Amniotic stem cell (primary cell): ENCODE results near the gene BRDT.
"Not testable (repeated sequence)": the region's sequence is repeated elsewhere in the genome, so short reads cannot be mapped to it uniquely, and the experiment has no call there.

Experiments
- DNase-seq: peaks from one replicate; lab custom pipeline; 2025; lab: John Stamatoyannopoulos, UW

BRDT gene

GRCh38 chr1:91981996-91982609, 32.9 kb downstream of the BRDT start:
- DNase-seq = no peak

- no peak for DNase-seq
Measured at GRCh38 chr1:91993256-91993655, 44.1 kb downstream of the BRDT start.

- peak; percentile 18 for DNase-seq
Measured at GRCh38 chr1:91997607-91998195, 48.5 kb downstream of the BRDT start.

- DNase-seq = no peak
Measured at GRCh38 chr1:92004129-92004528, 54.9 kb downstream of the BRDT start.

DNA sequence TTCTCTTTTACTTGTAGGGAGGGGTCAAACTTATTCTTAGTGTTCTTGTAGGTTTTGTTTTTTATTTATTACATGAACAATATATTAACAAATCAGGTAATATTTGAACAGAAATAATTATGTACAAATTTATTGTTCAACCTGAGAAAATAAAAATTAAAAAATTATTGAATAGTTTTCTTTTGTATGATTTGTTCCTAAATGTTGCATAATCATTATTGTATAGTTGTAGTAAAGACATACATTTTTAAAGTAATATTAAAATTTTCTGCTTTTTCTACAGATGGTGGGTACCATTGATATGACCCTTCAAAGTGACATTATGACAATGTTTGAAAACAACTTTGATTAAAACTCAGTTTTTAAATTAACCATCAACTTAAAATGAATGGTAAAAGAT, 64.7 kb downstream of the BRDT start:
- DNase-seq = no peak

- DNase-seq = no peak
Measured at GRCh38 chr1:92016720-92017316, 67.6 kb downstream of the BRDT start.

DNA sequence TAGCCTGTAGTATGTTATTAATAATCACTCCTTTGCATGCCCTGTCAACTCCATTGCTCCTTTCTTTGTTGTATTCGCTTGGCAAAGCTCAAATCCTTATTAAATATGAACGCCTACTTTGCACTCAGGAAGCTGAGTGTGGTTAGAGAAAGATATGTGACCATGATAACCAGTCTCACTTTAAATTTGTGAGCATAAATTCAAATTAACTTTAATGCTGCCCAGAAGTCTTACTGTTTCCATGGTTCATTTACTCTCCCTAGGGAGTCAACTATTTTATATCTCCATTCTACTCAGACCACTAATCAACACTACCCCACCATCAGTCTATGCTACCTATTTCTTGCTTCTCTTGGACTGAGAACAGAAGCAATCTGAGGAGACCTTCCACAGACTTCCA, 68.5 kb downstream of the BRDT start:
- no peak for DNase-seq

GRCh38 chr1:92026042-92026441, 76.8 kb downstream of the BRDT start:
- DNase-seq = not testable (repeated sequence)

DNA sequence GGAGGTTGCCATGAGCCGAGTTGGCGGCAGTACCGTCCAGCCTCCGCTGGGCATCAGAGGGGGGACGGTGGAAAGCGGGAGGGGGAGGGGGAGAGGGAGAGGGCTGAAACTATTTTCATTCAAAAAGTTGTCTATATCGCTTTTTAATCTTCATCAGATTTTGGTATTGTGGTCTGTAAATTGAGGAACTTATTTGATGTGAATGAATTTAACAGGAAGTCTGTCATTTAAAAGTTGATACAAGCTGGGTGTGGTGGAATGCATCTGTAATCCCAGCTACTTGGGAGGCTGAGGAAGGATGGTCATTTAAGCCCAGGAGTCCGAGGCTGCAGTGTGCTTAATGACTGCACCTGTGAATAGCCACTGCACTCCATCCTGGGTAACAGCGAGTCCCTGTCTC, 77.6 kb downstream of the BRDT start:
- no peak for DNase-seq

DNA sequence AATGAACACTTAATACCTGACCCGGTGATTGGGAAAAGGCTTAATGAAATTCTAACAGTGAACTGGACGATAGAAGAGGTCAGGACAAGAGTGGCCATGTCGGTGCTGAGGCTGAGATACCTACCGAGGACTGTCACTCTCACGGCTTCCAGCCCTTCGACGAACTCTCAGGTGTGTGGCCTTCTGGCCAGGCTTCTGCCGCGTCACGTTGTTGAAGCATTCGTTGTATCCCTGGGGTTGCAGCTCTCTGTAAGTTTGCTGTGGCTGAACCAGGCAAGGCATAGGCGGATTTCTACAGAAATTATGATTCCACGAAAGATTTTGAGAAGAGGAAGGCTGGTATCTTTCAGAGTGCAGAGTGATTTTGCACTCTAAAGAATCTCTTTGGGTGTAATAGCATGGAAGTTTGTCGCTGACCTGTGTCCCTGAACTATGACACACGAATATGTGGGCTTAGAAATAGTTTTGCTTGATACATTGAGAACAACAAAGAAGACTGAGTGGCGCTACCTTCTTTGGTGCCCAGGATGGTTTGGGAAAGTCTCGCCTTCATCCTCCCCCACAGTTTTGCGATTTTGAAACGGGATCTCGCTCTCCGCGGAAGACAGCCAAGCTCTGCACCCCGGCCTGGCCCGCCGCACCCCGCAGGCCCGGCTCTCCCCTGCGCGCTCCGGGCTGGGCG, 80.2 kb downstream of the BRDT start:
- no peak for DNase-seq

DNA sequence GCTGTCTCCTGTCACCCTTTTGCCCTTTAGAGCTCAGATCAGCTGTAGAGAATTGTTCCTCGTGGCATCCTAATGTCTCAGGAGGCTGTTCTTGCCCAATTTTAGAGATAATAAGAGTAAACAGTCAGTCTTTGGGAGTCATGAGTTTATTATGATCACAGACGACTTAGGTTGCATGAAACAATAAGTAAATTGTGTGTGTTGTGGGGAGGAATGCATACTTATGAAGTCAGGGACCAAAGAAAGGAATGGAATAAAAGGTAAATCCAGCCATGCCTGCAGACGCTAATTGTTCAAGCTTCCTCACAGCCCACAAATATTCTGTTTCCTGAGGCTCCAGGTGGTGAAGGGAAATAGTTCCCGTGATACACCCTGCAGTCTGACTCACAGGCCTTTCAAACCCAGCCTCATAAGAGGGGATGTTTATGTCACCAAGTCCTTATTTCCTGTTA, 81.5 kb downstream of the BRDT start:
- no peak for DNase-seq

GRCh38 chr1:92031281-92032110, 82.3 kb downstream of the BRDT start:
- no peak for DNase-seq

- no peak for DNase-seq
Measured at GRCh38 chr1:92037400-92037799, 88.2 kb downstream of the BRDT start.

- no peak for DNase-seq
Measured at GRCh38 chr1:92038695-92039346, 89.6 kb downstream of the BRDT start.

DNA sequence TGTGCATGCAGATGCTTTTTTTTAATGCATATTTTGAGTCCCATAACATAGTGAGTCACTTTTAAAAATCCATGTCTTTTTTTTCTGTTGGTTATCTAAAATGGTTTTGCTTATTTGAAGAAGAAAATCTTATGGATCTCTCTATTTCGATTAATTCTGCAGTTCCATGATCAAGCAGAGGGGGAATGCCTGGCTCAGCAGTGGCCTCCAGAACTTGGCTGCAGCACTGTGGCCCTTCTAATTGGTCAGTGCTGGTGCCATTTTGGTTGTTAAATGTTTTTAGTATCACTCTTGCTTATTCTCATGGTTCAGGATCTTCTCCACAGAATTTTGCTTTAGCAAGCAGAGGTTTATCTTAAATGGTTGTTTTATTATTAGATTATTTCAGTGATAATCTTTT, 91.8 kb downstream of the BRDT start:
- no peak for DNase-seq

- no peak for DNase-seq
Measured at GRCh38 chr1:92043621-92044020, 94.4 kb downstream of the BRDT start.

DNA sequence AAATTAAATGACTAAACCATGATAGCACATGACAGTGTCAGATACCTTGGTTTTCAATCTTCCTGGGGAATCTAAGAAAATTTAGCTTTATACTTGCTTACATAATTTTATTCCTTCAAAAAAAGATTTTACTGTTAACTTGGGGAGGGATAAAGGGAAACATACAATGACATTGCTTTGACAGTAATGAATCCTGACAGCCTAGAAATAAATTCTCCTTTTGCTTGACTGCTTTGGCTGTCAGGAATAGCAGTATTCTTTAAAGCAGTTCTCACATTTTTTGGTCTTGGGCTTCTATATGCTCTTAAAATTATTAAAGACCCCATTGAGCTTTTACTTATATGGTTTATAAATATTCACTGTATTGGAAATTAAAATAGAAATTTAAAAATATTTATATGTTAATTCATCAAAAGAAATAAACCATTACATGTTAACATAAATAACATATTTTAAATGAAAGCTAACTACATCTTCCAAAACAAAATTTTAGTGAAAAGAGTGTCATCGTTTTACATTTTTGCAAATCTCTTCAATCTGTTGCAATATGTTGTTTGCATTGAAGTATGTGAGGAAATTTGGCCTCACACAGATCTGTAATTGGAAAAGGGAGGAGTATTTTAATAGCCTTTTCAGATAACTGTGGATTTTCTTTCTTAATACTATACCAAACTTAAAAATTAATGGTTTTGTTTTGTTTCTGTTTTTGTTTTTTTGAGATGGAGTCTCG, 96.7 kb downstream of the BRDT start:
- no peak for DNase-seq

DNA sequence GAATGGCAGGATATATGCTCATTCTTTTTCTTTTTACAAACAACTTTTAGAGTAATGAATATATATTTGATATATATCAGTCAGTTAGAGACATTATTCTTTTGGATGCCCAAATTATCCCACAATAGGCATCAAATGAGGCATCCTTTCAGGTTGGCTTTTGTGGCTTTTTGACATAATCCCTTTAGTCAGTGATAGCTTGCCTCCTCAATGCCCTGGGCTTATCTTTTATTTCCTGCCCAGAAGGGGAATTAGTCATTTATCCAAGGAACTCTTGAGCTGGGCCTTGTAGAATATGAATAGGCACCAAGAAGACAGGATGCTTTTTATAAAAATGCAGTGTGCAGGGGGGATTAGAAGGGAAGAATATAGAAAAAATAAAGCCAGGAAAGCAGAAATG, 102.7 kb downstream of the BRDT start:
- no peak for DNase-seq
